ENCODE measurements around the gene DNAH10. TPM values are rescaled to one million over a fixed set of nuclear protein-coding genes. Genes with fewer than 3 reads are reported as not detected.

Gene DNAH10
- total and polyA plus RNA-seq, 11 donors, result 0.04 to 0.45 (median 0.23) TPM; not detected in 4

DNA sequence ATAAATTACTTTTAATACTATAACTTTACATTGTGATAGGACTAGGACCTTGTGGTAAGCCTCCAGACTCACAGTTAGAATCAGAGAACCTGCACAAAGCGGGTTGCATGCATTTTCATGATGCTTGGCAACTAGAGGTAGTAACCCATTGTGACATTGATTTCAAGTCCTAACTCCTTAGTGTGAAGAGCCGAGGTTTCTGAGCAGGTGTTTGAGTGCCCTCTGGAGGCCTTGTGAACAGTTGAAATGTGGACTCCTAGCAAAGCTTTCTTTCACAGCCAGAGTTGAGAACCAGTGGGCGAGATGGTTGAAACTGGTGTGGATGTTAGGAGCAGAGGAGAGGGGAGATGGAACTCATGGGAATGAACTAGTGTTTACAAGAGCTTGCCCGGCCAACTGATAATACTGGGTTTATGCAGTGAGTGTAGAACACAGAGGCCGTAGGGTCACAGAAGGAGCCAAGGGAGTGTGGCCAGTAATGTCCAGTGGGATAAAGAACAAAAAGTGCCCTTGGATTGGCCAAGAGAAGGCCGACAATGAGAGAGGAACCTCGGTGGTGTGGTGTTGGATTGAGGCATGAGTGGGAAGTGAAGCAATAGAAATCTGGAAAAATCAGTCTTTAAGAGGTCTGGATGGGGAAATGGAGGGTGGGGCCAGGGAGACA, 221.9 kb downstream of the DNAH10 start:
- intact Hi-C loops (cut with DNase I), result loop anchor here in 8 of 10 donors (2.0 to 5.0 kb wide), 4 partner anchors 77 to 272 kb away; partner anchors contain the start of gene ATP6V0A2 (in 1 of the 8)
- ATAC-seq (peak; percentile 64 to 84 (median 80)), DNase-seq (peak in 2 of 5 donors; percentile 38 to 62)
- Histone ChIP-seq H3K27ac (peak overlapping the region in 2 of 12 donors; percentile 12 to 23), H3K4me3 (no peak overlapping the region), H3K27me3 (no peaks in the 10 kb centered on the region), H3K4me1 (peaks cover 3 to 56% (median 30%) of the 10 kb centered on the region in 12 donors), H3K36me3 (peaks cover 0 to 38% (median 21%) of the 10 kb centered on the region in 9 donors), H3K9me3 (no peaks in the 10 kb centered on the region)
- TF ChIP-seq POLR2A (IDR thresholded peaks at IDR 0.05), result no peak
- TF ChIP-seq, protein P1, sequence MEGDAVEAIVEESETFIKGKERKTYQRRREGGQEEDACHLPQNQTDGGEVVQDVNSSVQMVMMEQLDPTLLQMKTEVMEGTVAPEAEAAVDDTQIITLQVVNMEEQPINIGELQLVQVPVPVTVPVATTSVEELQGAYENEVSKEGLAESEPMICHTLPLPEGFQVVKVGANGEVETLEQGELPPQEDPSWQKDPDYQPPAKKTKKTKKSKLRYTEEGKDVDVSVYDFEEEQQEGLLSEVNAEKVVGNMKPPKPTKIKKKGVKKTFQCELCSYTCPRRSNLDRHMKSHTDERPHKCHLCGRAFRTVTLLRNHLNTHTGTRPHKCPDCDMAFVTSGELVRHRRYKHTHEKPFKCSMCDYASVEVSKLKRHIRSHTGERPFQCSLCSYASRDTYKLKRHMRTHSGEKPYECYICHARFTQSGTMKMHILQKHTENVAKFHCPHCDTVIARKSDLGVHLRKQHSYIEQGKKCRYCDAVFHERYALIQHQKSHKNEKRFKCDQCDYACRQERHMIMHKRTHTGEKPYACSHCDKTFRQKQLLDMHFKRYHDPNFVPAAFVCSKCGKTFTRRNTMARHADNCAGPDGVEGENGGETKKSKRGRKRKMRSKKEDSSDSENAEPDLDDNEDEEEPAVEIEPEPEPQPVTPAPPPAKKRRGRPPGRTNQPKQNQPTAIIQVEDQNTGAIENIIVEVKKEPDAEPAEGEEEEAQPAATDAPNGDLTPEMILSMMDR (IDR thresholded peaks at IDR 0.05), result peak; percentile 41 to 78 (median 60)
- 43 to 58% (median 48%) methylated on average over 7 of the region's 7 CpGs for WGBS, 4 donors

DNA sequence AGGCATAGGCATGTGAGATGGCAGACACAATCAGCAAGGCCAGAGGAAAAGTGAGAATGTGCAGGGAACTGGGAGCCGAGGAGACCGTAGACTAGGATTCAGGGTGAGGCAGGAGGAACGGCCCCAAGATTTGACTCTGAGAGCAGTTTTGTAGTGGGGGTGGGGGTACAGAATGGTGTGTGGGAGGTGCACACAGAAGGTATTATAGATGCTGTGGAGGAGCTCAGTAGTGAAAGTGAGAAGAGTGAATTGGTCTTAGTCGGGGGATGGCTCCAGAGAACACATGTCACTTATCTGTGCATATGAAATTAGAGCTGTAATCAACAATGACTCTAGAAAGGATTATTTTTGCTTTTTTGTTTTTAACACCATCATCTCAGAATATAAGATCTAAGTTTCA, 222.8 kb downstream of the DNAH10 start:
- DNase-seq (no peak), ATAC-seq (no peak)
- Histone ChIP-seq H3K4me3 (no peak overlapping the region), H3K27me3 (no peaks in the 10 kb centered on the region), H3K27ac (peak overlapping the region in 1 of 12 donors; percentile 12), H3K36me3 (peaks cover 0 to 37% (median 23%) of the 10 kb centered on the region in 9 donors), H3K4me1 (peaks cover 5 to 66% (median 35%) of the 10 kb centered on the region in 12 donors), H3K9me3 (no peaks in the 10 kb centered on the region)
- TF ChIP-seq POLR2A (IDR thresholded peaks at IDR 0.05), result no peak
- TF ChIP-seq, protein P1 (IDR thresholded peaks at IDR 0.05), result no peak
- intact Hi-C loops (cut with DNase I), result loop anchor here in 9 of 10 donors (2.0 to 5.0 kb wide), 5 partner anchors 42 to 273 kb away; partner anchors contain the start of gene ATP6V0A2 (in 1 of the 9)
- 51 to 60% (median 53%) methylated on average over 4 of the region's 4 CpGs for WGBS, 4 donors

Other genes with a start within 250 kb of the DNAH10 start
- 100 to 1,000 TPM in 1 of 9 donors, 10 to 100 TPM in 8; 64.1 to 119 (median 79.4) TPM for gene RILPL1, start 228.6 kb upstream of the DNAH10 start, total RNA-seq
- gene RILPL1, start 228.6 kb upstream of the DNAH10 start, polyA plus RNA-seq, result 10 to 100 TPM; 70.1 to 95.9 TPM
- gene TMED2, start 177.7 kb upstream of the DNAH10 start, total RNA-seq, result 100 to 1,000 TPM in 8 of 9 donors, 10 to 100 TPM in 1; 91.2 to 185 (median 161) TPM
- 100 to 1,000 TPM in 1 of 2 donors, 10 to 100 TPM in 1; 34.9 to 238 TPM for gene TMED2, start 177.7 kb upstream of the DNAH10 start, polyA plus RNA-seq
- gene DDX55, start 160.2 kb upstream of the DNAH10 start, total RNA-seq, result 10 to 100 TPM in 1 of 9 donors, 1 to 10 TPM in 8; 3.9 to 15.3 (median 5.1) TPM
- gene DDX55, start 160.2 kb upstream of the DNAH10 start, polyA plus RNA-seq, result 1 to 10 TPM; 6.0 to 6.4 TPM
- gene EIF2B1, start 128.6 kb upstream of the DNAH10 start, total RNA-seq, result 100 to 1,000 TPM in 1 of 9 donors, 10 to 100 TPM in 8; 24.6 to 109 (median 31.5) TPM
- 10 to 100 TPM; 17.0 to 28.5 TPM for gene EIF2B1, start 128.6 kb upstream of the DNAH10 start, polyA plus RNA-seq
- 10 to 100 TPM; 11.0 to 21.9 (median 14.3) TPM for gene GTF2H3, start 128.5 kb upstream of the DNAH10 start, total RNA-seq
- 1 to 10 TPM; 3.5 to 8.7 TPM for gene GTF2H3, start 128.5 kb upstream of the DNAH10 start, polyA plus RNA-seq
- gene TCTN2, start 91.2 kb upstream of the DNAH10 start, total RNA-seq, result 1 to 10 TPM; 3.5 to 5.7 (median 4.5) TPM
- 1 to 10 TPM; 1.3 to 5.5 TPM for gene TCTN2, start 91.2 kb upstream of the DNAH10 start, polyA plus RNA-seq
- 10 to 100 TPM in 7 of 9 donors, 1 to 10 TPM in 2; 7.6 to 15.2 (median 11.8) TPM for gene ATP6V0A2, start 49.9 kb upstream of the DNAH10 start, total RNA-seq
- gene ATP6V0A2, start 49.9 kb upstream of the DNAH10 start, polyA plus RNA-seq, result 1 to 10 TPM; 4.3 to 8.4 TPM
- 10 to 100 TPM; 37.8 to 77.6 (median 57.3) TPM for gene CCDC92, start 210.5 kb downstream of the DNAH10 start, total RNA-seq
- gene CCDC92, start 210.5 kb downstream of the DNAH10 start, polyA plus RNA-seq, result 10 to 100 TPM; 58.1 to 86.1 TPM
- 100 to 1,000 TPM in 1 of 9 donors, 10 to 100 TPM in 8; 59.8 to 104 (median 78.0) TPM for gene ZNF664, start 210.9 kb downstream of the DNAH10 start, total RNA-seq
- gene ZNF664, start 210.9 kb downstream of the DNAH10 start, polyA plus RNA-seq, result 10 to 100 TPM; 43.1 to 67.4 TPM